HTERT RPE-1 (cell line): ENCODE results near the gene IPO13.

Experiments
- in situ Hi-C: fragments of 300-500 bp; cut with MboI; formaldehyde crosslinking; loops from 4 replicates; pipeline ENCODE4 v1.14.3; 2020; ENCODE audit warnings: low sequenced_read_pairs

The IPO13 gene

GRCh38 chr1:44010935-44011471 lies 64.3 kb downstream of the IPO13 start:
- in situ Hi-C loops: no loop called here

- in situ Hi-C loops: no loop called here
These were observed 65.7 kb downstream of the IPO13 start for GRCh38 chr1:44012404-44012803.

- in situ Hi-C loops: no loop called here
These were observed 66.3 kb downstream of the IPO13 start for GRCh38 chr1:44012941-44013609.

GRCh38 chr1:44013949-44014348 lies 67.2 kb downstream of the IPO13 start:
- in situ Hi-C loops: no loop called here

- in situ Hi-C loops: no loop called here
These were observed 67.8 kb downstream of the IPO13 start for GRCh38 chr1:44014365-44015104.

GRCh38 chr1:44015206-44015605 lies 68.5 kb downstream of the IPO13 start:
- in situ Hi-C loops: no loop called here

GRCh38 chr1:44016041-44016889 lies 69.5 kb downstream of the IPO13 start:
- in situ Hi-C loops: no loop called here

- in situ Hi-C loops: no loop called here
These were observed 70.2 kb downstream of the IPO13 start for GRCh38 chr1:44016890-44017400.
